Epithelial cell of prostate (primary cell): Measurements from ENCODE around the gene PHF5A.
"Not testable (repeated sequence)": the region's sequence is repeated elsewhere in the genome, so short reads cannot be mapped to it uniquely, and the experiment has no call there.

ENCODE experiments used
- DNase-seq: peaks from one replicate; pipeline ENCODE4 v3.0.0-alpha.2; 2011; ENCODE audit warnings: low read depth, low spot score
- H3K27ac ChIP-seq: fragments of 450-650 bp; 2 replicates; pipeline ENCODE4 v1.5.1; 2017; ENCODE audit warnings: mild to moderate bottlenecking

The PHF5A gene

GRCh38 chr22:41488596-41489385 is 20.3 kb upstream of the PHF5A start:
- no peak for DNase-seq

GRCh38 chr22:41488076-41488475 is 19.6 kb upstream of the PHF5A start:
- no peak overlapping the region for H3K27ac ChIP-seq
- no peak for DNase-seq

More at GRCh38 chr22:41488596-41489385, 20.3 kb upstream of the PHF5A start:
- no peak overlapping the region for H3K27ac ChIP-seq

- DNase-seq = no peak
- no peak overlapping the region for H3K27ac ChIP-seq
Observed at GRCh38 chr22:41487037-41487935, 18.8 kb upstream of the PHF5A start.

GRCh38 chr22:41485033-41485432 is 16.5 kb upstream of the PHF5A start:
- DNase-seq = no peak
- H3K27ac ChIP-seq = no peak overlapping the region

- no peak overlapping the region for H3K27ac ChIP-seq
- DNase-seq = no peak
Observed at GRCh38 chr22:41482319-41482935, 13.9 kb upstream of the PHF5A start.

- DNase-seq = no peak
- H3K27ac ChIP-seq = no peak overlapping the region
Observed at GRCh38 chr22:41481925-41482318, 13.4 kb upstream of the PHF5A start.

GRCh38 chr22:41481131-41481830 is 12.8 kb upstream of the PHF5A start:
- no peak for DNase-seq
- H3K27ac ChIP-seq = no peak overlapping the region

- no peak for DNase-seq
- H3K27ac ChIP-seq = no peak overlapping the region
Observed at GRCh38 chr22:41480397-41480735, 11.9 kb upstream of the PHF5A start.

- DNase-seq = no peak
- no peak overlapping the region for H3K27ac ChIP-seq
Observed at GRCh38 chr22:41479671-41480396, 11.3 kb upstream of the PHF5A start.

- no peak overlapping the region for H3K27ac ChIP-seq
Observed at GRCh38 chr22:41478891-41479521, 10.5 kb upstream of the PHF5A start.

GRCh38 chr22:41478473-41478872 is 10.0 kb upstream of the PHF5A start:
- no peak for DNase-seq

More at GRCh38 chr22:41478891-41479521, 10.5 kb upstream of the PHF5A start:
- DNase-seq = no peak

GRCh38 chr22:41474872-41475451 is 6.5 kb upstream of the PHF5A start:
- no peak overlapping the region for H3K27ac ChIP-seq
- DNase-seq = no peak

More at GRCh38 chr22:41478473-41478872, 10.0 kb upstream of the PHF5A start:
- H3K27ac ChIP-seq = no peak overlapping the region

GRCh38 chr22:41471568-41471967 is 3.1 kb upstream of the PHF5A start:
- no peak for DNase-seq
- no peak overlapping the region for H3K27ac ChIP-seq

GRCh38 chr22:41470886-41471285 is 2.4 kb upstream of the PHF5A start:
- H3K27ac ChIP-seq = no peak overlapping the region
- DNase-seq = no peak

- peak overlapping the region; percentile 80 for H3K27ac ChIP-seq
- DNase-seq = no peak
Observed at GRCh38 chr22:41469218-41469851, 843 bp upstream of the PHF5A start.

- no peak overlapping the region for H3K27ac ChIP-seq
- no peak for DNase-seq
Observed at GRCh38 chr22:41461901-41462300, 6.6 kb downstream of the PHF5A start.

GRCh38 chr22:41460071-41460470 is 8.4 kb downstream of the PHF5A start:
- not testable (repeated sequence) for H3K27ac ChIP-seq, DNase-seq

- no peak for DNase-seq
- H3K27ac ChIP-seq = no peak overlapping the region
Observed at GRCh38 chr22:41459431-41459830, 9.1 kb downstream of the PHF5A start.
